Mesenchymal stem cell (in vitro differentiated cells and primary cell): ENCODE results near the gene RGMB.

ENCODE experiments used
- DNase-seq: peaks from one replicate; pipeline ENCODE4 v3.0.0-alpha.2; 2013
- H2AFZ ChIP-seq: one replicate; pipeline ENCODE4 v1.6.1; 2013; ENCODE audit warnings: low read depth, mild to moderate bottlenecking, control low read depth, inconsistent platforms, low read length, moderate library complexity
- H2AK5ac ChIP-seq: 2 replicates; pipeline ENCODE4 v1.6.1; 2013; ENCODE audit warnings: low read length, moderate library complexity, mild to moderate bottlenecking, inconsistent platforms; ENCODE audit not compliant: severe bottlenecking
- H2BK120ac ChIP-seq: one replicate; pipeline ENCODE4 v1.6.1; 2013; ENCODE audit warnings: low read depth, mild to moderate bottlenecking, inconsistent platforms, low read length, moderate library complexity
- H2BK12ac ChIP-seq, 2 experiments: one replicate each; pipeline ENCODE4 v1.6.1; 2013; ENCODE audit warnings: inconsistent platforms in 2 of 2, low read length in 2 of 2, mild to moderate bottlenecking in 2 of 2, moderate library complexity in 2 of 2, control low read depth in 1 of 2
- H2BK15ac ChIP-seq: one replicate; pipeline ENCODE4 v1.6.1; 2013; ENCODE audit warnings: mild to moderate bottlenecking, low read depth, inconsistent platforms; ENCODE audit not compliant: poor library complexity, severe bottlenecking
- H2BK5ac ChIP-seq: 2 replicates; pipeline ENCODE4 v1.6.1; 2013; ENCODE audit warnings: low read depth, mild to moderate bottlenecking, low read length, control low read depth, inconsistent platforms; ENCODE audit not compliant: poor library complexity, severe bottlenecking
- H3K14ac ChIP-seq, 2 experiments: one replicate each; pipeline ENCODE4 v1.6.1; 2013; ENCODE audit warnings: inconsistent platforms in 2 of 2, low read length in 2 of 2, control low read depth in 1 of 2, mild to moderate bottlenecking in 1 of 2, moderate library complexity in 1 of 2
- H3K18ac ChIP-seq, 2 experiments: one replicate each; pipeline ENCODE4 v1.6.1; 2013; ENCODE audit warnings: inconsistent platforms in 2 of 2, low read length in 2 of 2, control low read depth in 1 of 2, low read depth in 1 of 2, mild to moderate bottlenecking in 1 of 2
- H3K23ac ChIP-seq, 2 experiments: one replicate each; pipeline ENCODE4 v1.6.1; 2013; ENCODE audit warnings: inconsistent platforms in 2 of 2, low read length in 2 of 2, mild to moderate bottlenecking in 2 of 2, moderate library complexity in 2 of 2, control low read depth in 1 of 2
- H3K27ac ChIP-seq: 2 replicates; pipeline ENCODE4 v1.5.1; 2013; ENCODE audit warnings: mild to moderate bottlenecking, moderate library complexity, low read length, control low read depth, inconsistent platforms; ENCODE audit not compliant: poor library complexity, severe bottlenecking
- H3K27me3 ChIP-seq, 2 experiments: 2 replicates each; pipeline versions ENCODE4 v1.6.1 to v1.7.0; 2013; ENCODE audit warnings: low read length in 2 of 2, mild to moderate bottlenecking in 2 of 2, moderate library complexity in 2 of 2, control low read depth in 1 of 2, inconsistent platforms in 1 of 2; ENCODE audit not compliant: control insufficient read depth in 1 of 2, insufficient read depth in 1 of 2
- H3K36me3 ChIP-seq, 2 experiments: 2 replicates each; pipeline versions ENCODE4 v1.6.1 to v1.7.0; 2013; ENCODE audit warnings: low read length in 2 of 2, control low read depth in 1 of 2, inconsistent platforms in 1 of 2, low read depth in 1 of 2, mild to moderate bottlenecking in 1 of 2; ENCODE audit not compliant: insufficient read depth in 2 of 2, control insufficient read depth in 1 of 2
- H3K4ac ChIP-seq, 2 experiments: one replicate each; pipeline ENCODE4 v1.6.1; 2013; ENCODE audit warnings: inconsistent platforms in 2 of 2, low read length in 2 of 2, mild to moderate bottlenecking in 2 of 2, moderate library complexity in 2 of 2, control low read depth in 1 of 2, low read depth in 1 of 2
- H3K4me1 ChIP-seq: 2 replicates; pipeline ENCODE4 v1.6.1; 2013; ENCODE audit warnings: low read depth, low read length, control low read depth; ENCODE audit not compliant: control insufficient read depth, insufficient read depth
- H3K4me2 ChIP-seq: 2 replicates; pipeline ENCODE4 v1.6.1; 2013; ENCODE audit warnings: low read length, mild to moderate bottlenecking, inconsistent platforms; ENCODE audit not compliant: poor library complexity, severe bottlenecking
- H3K4me3 ChIP-seq, 2 experiments: 2 replicates each; pipeline versions ENCODE4 v1.5.1 to v1.7.0; 2013; ENCODE audit warnings: low read length in 2 of 2, mild to moderate bottlenecking in 2 of 2, control low read depth in 1 of 2, low read depth in 1 of 2; ENCODE audit not compliant: insufficient read depth in 1 of 2
- H3K79me1 ChIP-seq: replicated peaks from 2 replicates; pipeline ENCODE4 v1.6.1; 2013; ENCODE audit warnings: mild to moderate bottlenecking, control low read depth, low read length, inconsistent platforms; ENCODE audit not compliant: poor library complexity, severe bottlenecking
- H3K9ac ChIP-seq: 2 replicates; pipeline ENCODE4 v1.7.0; 2013; ENCODE audit warnings: mild to moderate bottlenecking, low read length, moderate library complexity
- H3K9me3 ChIP-seq: 2 replicates; pipeline ENCODE4 v1.7.0; 2013; ENCODE audit warnings: mild to moderate bottlenecking, low read length; ENCODE audit not compliant: control insufficient read depth
- H4K8ac ChIP-seq: one replicate; pipeline ENCODE4 v1.6.1; 2013; ENCODE audit warnings: inconsistent platforms, mild to moderate bottlenecking, low read length, moderate library complexity
- H4K91ac ChIP-seq: one replicate; pipeline ENCODE4 v1.6.1; 2013; ENCODE audit warnings: mild to moderate bottlenecking, low read length, inconsistent platforms
- WGBS: methylation state at CpG from one replicate; pipeline ENCODE4 v1.1.7; 2013; ENCODE audit warnings: mixed read lengths; 5-methylcytosine and 5-hydroxymethylcytosine counted together

RGMB gene

DNA sequence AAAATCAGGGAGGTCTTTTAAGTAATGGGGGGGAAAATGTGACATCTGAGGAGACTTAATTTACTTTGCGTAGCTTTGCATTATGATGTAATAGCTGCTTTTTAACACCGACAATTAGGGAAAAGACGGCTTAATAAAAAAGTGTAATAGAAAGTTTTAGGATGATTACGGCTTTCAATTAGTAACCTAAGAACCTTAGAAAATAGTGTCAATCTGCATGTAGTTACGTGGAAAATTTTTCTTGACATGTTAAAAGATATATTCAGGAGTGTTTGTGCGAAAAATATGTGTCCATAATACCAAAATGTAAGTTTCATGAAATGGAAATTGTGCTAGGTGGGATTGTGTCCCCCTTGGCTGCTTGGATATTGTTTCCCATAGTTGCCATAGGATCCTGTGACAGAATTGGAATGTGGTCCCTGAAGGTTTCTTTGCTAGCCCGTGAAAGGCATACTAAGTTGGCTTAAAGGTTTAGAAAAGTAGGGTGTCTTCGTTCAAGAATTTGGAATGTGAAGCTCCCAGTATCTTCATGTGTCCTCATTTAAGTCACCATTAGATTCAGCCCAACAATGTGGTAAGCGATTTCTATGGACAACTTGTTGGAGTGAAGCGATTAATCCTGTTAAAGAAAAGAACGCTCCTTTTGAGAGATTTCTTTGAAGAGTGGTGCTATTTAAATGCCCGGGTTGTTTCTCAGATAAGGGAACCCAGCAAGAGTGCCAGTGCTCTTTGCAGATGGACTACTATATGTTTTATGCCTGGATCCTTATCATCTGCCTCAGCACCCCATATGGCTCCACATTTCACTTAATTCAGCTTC lies 2.0 kb downstream of the RGMB start:
- Histone ChIP-seq H3K27me3 (no peaks in the 10 kb centered on the region), H4K91ac (no peak overlapping the region), H3K23ac (no peak overlapping the region), H3K9ac (peak overlapping the region; percentile 95), H3K18ac (no peak overlapping the region), H3K4me3 (peak overlapping the region in 1 of 2 experiments; percentile 87), H3K14ac (no peak overlapping the region), H4K8ac (no peak overlapping the region), H2BK5ac (no peak overlapping the region), H3K36me3 (peaks cover 16 to 76% of the 10 kb centered on the region in 2 experiments), H3K27ac (peak overlapping the region; percentile 18), H3K9me3 (no peaks in the 10 kb centered on the region), H3K4me1 (peaks cover 4% of the 10 kb centered on the region), H2BK12ac (no peak overlapping the region), H3K4me2 (peak overlapping the region; percentile 81), H2AFZ (no peak overlapping the region), H3K79me1 (no peaks in the 10 kb centered on the region), H3K4ac (no peak overlapping the region), H2BK15ac (no peak overlapping the region), H2BK120ac (no peak overlapping the region), H2AK5ac (no peak overlapping the region)
- peak; percentile 21 for DNase-seq
- WGBS: 33% methylated on average over 10 of the region's 12 CpGs

DNA sequence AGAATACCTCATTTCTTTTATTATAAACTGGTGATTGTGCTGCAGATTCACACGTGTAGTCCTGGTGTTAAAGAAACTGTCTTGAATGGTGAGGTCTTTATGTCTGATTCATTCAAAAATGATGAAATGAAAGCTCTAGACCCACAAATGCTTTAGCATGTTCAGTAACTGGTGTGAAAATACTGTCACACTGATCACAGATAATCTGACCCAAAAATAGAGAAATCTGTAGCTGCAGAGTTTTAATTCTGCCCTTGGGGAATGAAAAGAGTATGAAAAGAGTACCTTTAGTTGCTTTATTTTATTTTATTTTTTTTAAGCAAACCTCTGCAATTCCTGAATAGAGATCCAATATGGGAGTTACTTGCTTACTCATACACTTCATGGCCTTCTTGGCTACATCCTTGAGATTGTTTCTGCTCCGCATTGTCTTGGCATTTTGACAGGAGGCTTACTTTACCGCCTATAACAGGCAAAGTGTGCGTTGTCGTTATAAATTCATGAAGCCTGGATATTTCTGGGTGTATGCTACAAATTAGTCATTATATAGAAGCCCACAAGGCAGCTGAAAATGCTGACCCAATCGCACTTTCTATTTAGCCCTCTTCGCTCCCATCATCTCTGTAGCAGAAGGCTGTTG lies 2.7 kb downstream of the RGMB start:
- H2BK120ac ChIP-seq: no peak overlapping the region
- H3K23ac ChIP-seq: no peak overlapping the region
- no peak overlapping the region for H2BK5ac ChIP-seq
- H3K4ac ChIP-seq: no peak overlapping the region
- peak overlapping the region; percentile 81 for H3K4me2 ChIP-seq
- H2AFZ ChIP-seq: no peak overlapping the region
- DNase-seq: peak; percentile 57
- H3K4me3 ChIP-seq: peak overlapping the region in 1 of 2 experiments; percentile 87
- no peaks in the 10 kb centered on the region for H3K9me3 ChIP-seq
- H3K9ac ChIP-seq: peak overlapping the region; percentile 95
- H3K4me1 ChIP-seq: peaks cover 4% of the 10 kb centered on the region
- H2AK5ac ChIP-seq: no peak overlapping the region
- 67% methylated on average over 6 of the region's 7 CpGs for WGBS
- H2BK15ac ChIP-seq: no peak overlapping the region
- H4K8ac ChIP-seq: no peak overlapping the region
- peak overlapping the region; percentile 14 for H3K27ac ChIP-seq
- H2BK12ac ChIP-seq: no peak overlapping the region
- H3K79me1 ChIP-seq: no peaks in the 10 kb centered on the region
- peaks cover 16 to 79% of the 10 kb centered on the region in 2 experiments for H3K36me3 ChIP-seq
- H4K91ac ChIP-seq: no peak overlapping the region
- no peak overlapping the region for H3K14ac ChIP-seq
- no peaks in the 10 kb centered on the region for H3K27me3 ChIP-seq
- no peak overlapping the region for H3K18ac ChIP-seq

- Histone ChIP-seq H3K23ac (no peak overlapping the region), H3K4ac (no peak overlapping the region)
Measured at GRCh38 chr5:98777295-98777694, 3.8 kb downstream of the RGMB start.

GRCh38 chr5:98779264-98779877 lies 5.9 kb downstream of the RGMB start:
- Histone ChIP-seq H3K27ac (no peak overlapping the region), H2AFZ (no peak overlapping the region), H3K9ac (peak overlapping the region; percentile 76), H3K4me2 (no peak overlapping the region), H3K27me3 (no peaks in the 10 kb centered on the region), H2AK5ac (no peak overlapping the region), H2BK5ac (no peak overlapping the region), H3K4me1 (peaks cover 9% of the 10 kb centered on the region), H3K23ac (no peak overlapping the region), H3K18ac (no peak overlapping the region), H2BK15ac (no peak overlapping the region), H4K8ac (no peak overlapping the region), H3K9me3 (no peaks in the 10 kb centered on the region), H3K4me3 (peak overlapping the region in 1 of 2 experiments; percentile 69), H3K14ac (no peak overlapping the region), H2BK12ac (peak overlapping the region in 1 of 2 experiments; percentile 6), H4K91ac (no peak overlapping the region), H3K79me1 (no peaks in the 10 kb centered on the region), H3K36me3 (peaks cover 20 to 96% of the 10 kb centered on the region in 2 experiments), H2BK120ac (no peak overlapping the region), H3K4ac (no peak overlapping the region)
- 97% methylated on average over 11 of the region's 11 CpGs for WGBS
- no peak for DNase-seq

More at GRCh38 chr5:98777295-98777694, 3.8 kb downstream of the RGMB start:
- no peaks in the 10 kb centered on the region for H3K79me1 ChIP-seq
- no peak overlapping the region for H3K18ac ChIP-seq
- H2BK5ac ChIP-seq: no peak overlapping the region
- H2BK15ac ChIP-seq: no peak overlapping the region
- peaks cover 4% of the 10 kb centered on the region for H3K4me1 ChIP-seq
- no peak overlapping the region for H2AFZ ChIP-seq
- H4K8ac ChIP-seq: no peak overlapping the region
- H3K9ac ChIP-seq: peak overlapping the region; percentile 76
- no peak overlapping the region for H3K27ac ChIP-seq
- peaks cover 16 to 82% of the 10 kb centered on the region in 2 experiments for H3K36me3 ChIP-seq
- H2BK120ac ChIP-seq: no peak overlapping the region
- 98% methylated on average over 4 of the region's 4 CpGs for WGBS
- H2AK5ac ChIP-seq: no peak overlapping the region
- H3K27me3 ChIP-seq: no peaks in the 10 kb centered on the region
- no peak overlapping the region for H3K14ac ChIP-seq
- DNase-seq: no peak
- H3K9me3 ChIP-seq: no peaks in the 10 kb centered on the region
- H2BK12ac ChIP-seq: no peak overlapping the region
- H3K4me3 ChIP-seq: peak overlapping the region in 1 of 2 experiments; percentile 69
- no peak overlapping the region for H3K4me2 ChIP-seq
- H4K91ac ChIP-seq: no peak overlapping the region
